ENCODE data around the gene TRIP4.

GRCh38 chr15:64452988-64453688 is 65.5 kb downstream of the TRIP4 start:
- TF ChIP-seq POLR2A (IDR thresholded peaks at IDR 0.05): no peak
- no peak for TF ChIP-seq CTCF (IDR thresholded peaks at IDR 0.05)

Measured in body of pancreas (tissue), 4 donors.